ENCODE data around the gene C3orf49. TPM values are rescaled to one million over a fixed set of nuclear protein-coding genes. Genes with fewer than 3 reads are reported as not detected.

The C3orf49 gene
- total and polyA plus RNA-seq, 8 donors: not detected

DNA sequence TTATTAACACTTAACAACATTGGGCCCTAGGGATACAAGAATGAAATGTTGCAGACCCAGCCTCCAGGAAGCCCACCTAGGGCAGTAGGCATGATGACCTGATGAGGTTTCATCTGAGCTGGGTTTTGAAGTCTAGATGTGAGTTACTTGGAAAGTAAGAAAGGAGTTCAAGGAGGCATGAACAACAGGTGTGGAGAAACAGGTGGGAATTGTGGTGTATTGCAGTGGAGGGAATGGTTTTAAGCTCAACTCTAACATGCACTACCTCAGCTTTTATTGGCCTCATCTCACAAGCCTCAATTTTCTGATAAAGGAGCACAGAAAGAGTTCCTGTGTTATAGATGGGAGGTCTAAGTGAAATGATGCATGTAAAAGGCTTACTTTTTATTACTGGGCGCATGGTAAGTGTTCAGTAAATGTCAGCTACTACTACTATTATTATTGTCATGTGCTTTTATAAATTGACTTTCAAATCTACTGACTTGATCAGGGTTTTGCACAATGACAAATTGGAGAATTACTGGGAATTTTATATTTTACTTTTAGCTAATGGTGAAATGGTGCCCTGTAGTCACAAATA, 73.8 kb downstream of the C3orf49 start:
- TF ChIP-seq POLR2AphosphoS5 (IDR thresholded peaks at IDR 0.05): no peak
- TF ChIP-seq, protein P1, sequence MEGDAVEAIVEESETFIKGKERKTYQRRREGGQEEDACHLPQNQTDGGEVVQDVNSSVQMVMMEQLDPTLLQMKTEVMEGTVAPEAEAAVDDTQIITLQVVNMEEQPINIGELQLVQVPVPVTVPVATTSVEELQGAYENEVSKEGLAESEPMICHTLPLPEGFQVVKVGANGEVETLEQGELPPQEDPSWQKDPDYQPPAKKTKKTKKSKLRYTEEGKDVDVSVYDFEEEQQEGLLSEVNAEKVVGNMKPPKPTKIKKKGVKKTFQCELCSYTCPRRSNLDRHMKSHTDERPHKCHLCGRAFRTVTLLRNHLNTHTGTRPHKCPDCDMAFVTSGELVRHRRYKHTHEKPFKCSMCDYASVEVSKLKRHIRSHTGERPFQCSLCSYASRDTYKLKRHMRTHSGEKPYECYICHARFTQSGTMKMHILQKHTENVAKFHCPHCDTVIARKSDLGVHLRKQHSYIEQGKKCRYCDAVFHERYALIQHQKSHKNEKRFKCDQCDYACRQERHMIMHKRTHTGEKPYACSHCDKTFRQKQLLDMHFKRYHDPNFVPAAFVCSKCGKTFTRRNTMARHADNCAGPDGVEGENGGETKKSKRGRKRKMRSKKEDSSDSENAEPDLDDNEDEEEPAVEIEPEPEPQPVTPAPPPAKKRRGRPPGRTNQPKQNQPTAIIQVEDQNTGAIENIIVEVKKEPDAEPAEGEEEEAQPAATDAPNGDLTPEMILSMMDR (IDR thresholded peaks at IDR 0.05): no peak
- no peak for TF ChIP-seq POLR2A (IDR thresholded peaks at IDR 0.05)
- no peak for TF ChIP-seq EP300 (IDR thresholded peaks at IDR 0.05)
- Histone ChIP-seq H3K36me3 (peaks cover 0 to 9% (median 5%) of the 10 kb centered on the region in 4 donors), H3K27me3 (no peaks in the 10 kb centered on the region), H3K4me3 (no peak overlapping the region), H3K27ac (no peak overlapping the region), H3K4me1 (peaks cover 0 to 24% (median 10%) of the 10 kb centered on the region in 4 donors), H3K9me3 (no peaks in the 10 kb centered on the region)
- WGBS, 5 donors: 98 to 100% (median 100%) methylated on average over 1 of the region's 1 CpG
- intact Hi-C loops (cut with DNase I; ENCODE audit: low total_unique reads): no loop called here
- no peak for DNase-seq

DNA sequence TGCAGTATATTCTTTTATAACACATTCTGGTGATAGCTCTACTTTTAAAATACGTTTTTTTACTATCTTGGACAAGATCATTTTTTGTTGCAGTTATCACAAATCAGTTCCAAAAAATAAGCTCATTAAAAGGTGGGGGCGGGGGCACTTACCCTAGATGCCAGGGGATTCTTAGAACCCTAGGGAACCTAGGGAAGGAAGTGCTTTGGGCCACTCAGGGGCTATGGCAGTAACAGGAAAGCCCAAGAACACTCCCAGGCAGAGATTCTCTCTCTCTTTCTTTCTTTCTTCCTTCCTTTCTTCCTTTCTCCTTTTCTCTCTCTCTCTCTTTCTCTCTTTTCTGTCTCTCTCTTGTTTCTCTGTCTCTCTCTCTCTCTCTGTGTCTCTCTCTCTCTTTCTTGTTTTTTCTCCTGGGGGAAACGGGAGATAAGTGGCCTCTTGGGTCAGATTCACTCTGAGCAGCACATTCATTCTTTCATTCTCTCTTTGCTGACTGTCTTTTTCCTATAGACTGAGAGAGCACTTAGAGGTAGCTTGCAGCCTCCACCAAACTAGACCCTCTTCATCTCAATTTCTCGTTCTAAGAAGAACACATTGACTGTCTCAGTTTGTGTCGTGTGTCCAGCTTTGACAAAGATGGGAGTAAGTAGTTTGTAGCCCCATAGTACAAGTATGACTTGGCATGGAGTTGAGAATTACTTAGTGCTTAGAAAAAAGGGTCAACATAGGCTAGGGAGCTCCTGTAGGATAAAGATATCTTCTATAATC, 76.5 kb downstream of the C3orf49 start:
- peaks cover 0 to 33% (median 24%) of the 10 kb centered on the region in 4 donors for H3K36me3 ChIP-seq
- no peak for DNase-seq
- peaks cover 0 to 24% (median 10%) of the 10 kb centered on the region in 4 donors for H3K4me1 ChIP-seq
- no peaks in the 10 kb centered on the region for H3K27me3 ChIP-seq
- TF ChIP-seq POLR2A (IDR thresholded peaks at IDR 0.05) (no peak), POLR2AphosphoS5 (IDR thresholded peaks at IDR 0.05) (no peak)
- TF ChIP-seq, protein P1 (IDR thresholded peaks at IDR 0.05): no peak
- H3K27ac ChIP-seq: no peak overlapping the region
- no peak overlapping the region for H3K4me3 ChIP-seq
- intact Hi-C loops (cut with DNase I; ENCODE audit: low total_unique reads): no loop called here
- no peaks in the 10 kb centered on the region for H3K9me3 ChIP-seq
- WGBS, 5 donors: 67 to 79% (median 70%) methylated on average over 5 of the region's 5 CpGs

DNA sequence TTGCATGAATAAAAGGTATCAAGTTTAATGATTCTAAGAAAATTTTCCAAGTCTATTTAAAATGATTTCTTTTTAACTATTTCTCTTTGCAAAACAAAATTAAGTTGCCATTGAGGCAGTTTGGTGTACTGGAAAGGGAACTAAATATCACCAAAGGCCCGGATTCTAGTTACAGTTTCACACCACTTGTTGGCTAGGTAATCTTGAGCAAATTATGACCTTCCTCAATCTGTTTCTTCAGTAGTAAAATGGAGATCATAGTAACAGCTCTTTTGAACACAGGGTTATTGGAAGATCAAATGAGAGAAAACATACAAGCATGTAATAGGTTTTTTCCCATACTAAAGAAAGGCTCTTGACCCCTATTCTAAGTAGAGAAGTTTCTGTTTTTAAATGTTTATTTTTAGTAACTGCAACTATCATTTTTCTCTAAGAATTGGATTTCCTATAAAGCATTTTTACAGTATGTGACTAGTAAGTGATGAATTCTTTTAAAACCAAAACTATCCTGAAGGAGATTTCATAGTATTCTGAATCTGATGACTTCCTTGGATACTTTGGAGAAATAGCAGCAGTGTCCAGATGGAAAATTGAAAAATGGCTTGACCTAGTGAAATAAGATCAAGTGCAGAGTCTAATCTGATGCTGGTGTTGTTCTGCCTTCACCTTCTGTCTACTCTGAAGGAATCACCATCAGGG, 77.4 kb downstream of the C3orf49 start:
- 54 to 82% (median 73%) methylated on average over 1 of the region's 1 CpG for WGBS, 5 donors
- peaks cover 0 to 24% (median 10%) of the 10 kb centered on the region in 4 donors for H3K4me1 ChIP-seq
- no peaks in the 10 kb centered on the region for H3K27me3 ChIP-seq
- no peak overlapping the region for H3K27ac ChIP-seq
- H3K36me3 ChIP-seq: peaks cover 0 to 31% (median 21%) of the 10 kb centered on the region in 4 donors
- intact Hi-C loops (cut with DNase I; ENCODE audit: low total_unique reads): no loop called here
- TF ChIP-seq EP300 (IDR thresholded peaks at IDR 0.05): no peak
- no peak for TF ChIP-seq POLR2AphosphoS5 (IDR thresholded peaks at IDR 0.05)
- TF ChIP-seq POLR2A (IDR thresholded peaks at IDR 0.05): no peak
- TF ChIP-seq, protein P1 (IDR thresholded peaks at IDR 0.05): no peak
- no peak overlapping the region for H3K4me3 ChIP-seq
- H3K9me3 ChIP-seq: no peaks in the 10 kb centered on the region
- DNase-seq: no peak

Other genes starting within 250 kb of the C3orf49 start
- not detected for gene SNTN, start 166.6 kb upstream of the C3orf49 start, total RNA-seq
- gene SNTN, start 166.6 kb upstream of the C3orf49 start, polyA plus RNA-seq: not detected
- 100 to 1,000 TPM in 1 of 5 donors, 10 to 100 TPM in 4; 27.8 to 189 (median 49.6) TPM for gene THOC7, start 44.5 kb downstream of the C3orf49 start, total RNA-seq
- 100 to 1,000 TPM in 2 of 3 donors, 10 to 100 TPM in 1; 88.9 to 115 (median 113) TPM for gene THOC7, start 44.5 kb downstream of the C3orf49 start, polyA plus RNA-seq
- 100 to 1,000 TPM in 1 of 5 donors, 10 to 100 TPM in 4; 27.2 to 333 (median 50.9) TPM for gene ATXN7, start 44.6 kb downstream of the C3orf49 start, total RNA-seq
- 1 to 10 TPM; 2.1 to 4.6 (median 2.3) TPM for gene ATXN7, start 44.6 kb downstream of the C3orf49 start, polyA plus RNA-seq
- gene SCAANT1, start 93.1 kb downstream of the C3orf49 start, total RNA-seq: not detected
- gene SCAANT1, start 93.1 kb downstream of the C3orf49 start, polyA plus RNA-seq: not detected
- 10 to 100 TPM; 15.8 to 98.5 (median 57.4) TPM for gene PSMD6, start 204.2 kb downstream of the C3orf49 start, total RNA-seq
- gene PSMD6, start 204.2 kb downstream of the C3orf49 start, polyA plus RNA-seq: 10 to 100 TPM; 53.4 to 66.9 (median 53.6) TPM

Data from stomach (tissue), 9 donors.